Measurements from ENCODE around the gene MX1. TPM values are rescaled to one million over a fixed set of nuclear protein-coding genes. Genes with fewer than 3 reads are reported as not detected.

Gene MX1, protein sequence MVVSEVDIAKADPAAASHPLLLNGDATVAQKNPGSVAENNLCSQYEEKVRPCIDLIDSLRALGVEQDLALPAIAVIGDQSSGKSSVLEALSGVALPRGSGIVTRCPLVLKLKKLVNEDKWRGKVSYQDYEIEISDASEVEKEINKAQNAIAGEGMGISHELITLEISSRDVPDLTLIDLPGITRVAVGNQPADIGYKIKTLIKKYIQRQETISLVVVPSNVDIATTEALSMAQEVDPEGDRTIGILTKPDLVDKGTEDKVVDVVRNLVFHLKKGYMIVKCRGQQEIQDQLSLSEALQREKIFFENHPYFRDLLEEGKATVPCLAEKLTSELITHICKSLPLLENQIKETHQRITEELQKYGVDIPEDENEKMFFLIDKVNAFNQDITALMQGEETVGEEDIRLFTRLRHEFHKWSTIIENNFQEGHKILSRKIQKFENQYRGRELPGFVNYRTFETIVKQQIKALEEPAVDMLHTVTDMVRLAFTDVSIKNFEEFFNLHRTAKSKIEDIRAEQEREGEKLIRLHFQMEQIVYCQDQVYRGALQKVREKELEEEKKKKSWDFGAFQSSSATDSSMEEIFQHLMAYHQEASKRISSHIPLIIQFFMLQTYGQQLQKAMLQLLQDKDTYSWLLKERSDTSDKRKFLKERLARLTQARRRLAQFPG
- total RNA-seq, result 6.6 TPM

DNA sequence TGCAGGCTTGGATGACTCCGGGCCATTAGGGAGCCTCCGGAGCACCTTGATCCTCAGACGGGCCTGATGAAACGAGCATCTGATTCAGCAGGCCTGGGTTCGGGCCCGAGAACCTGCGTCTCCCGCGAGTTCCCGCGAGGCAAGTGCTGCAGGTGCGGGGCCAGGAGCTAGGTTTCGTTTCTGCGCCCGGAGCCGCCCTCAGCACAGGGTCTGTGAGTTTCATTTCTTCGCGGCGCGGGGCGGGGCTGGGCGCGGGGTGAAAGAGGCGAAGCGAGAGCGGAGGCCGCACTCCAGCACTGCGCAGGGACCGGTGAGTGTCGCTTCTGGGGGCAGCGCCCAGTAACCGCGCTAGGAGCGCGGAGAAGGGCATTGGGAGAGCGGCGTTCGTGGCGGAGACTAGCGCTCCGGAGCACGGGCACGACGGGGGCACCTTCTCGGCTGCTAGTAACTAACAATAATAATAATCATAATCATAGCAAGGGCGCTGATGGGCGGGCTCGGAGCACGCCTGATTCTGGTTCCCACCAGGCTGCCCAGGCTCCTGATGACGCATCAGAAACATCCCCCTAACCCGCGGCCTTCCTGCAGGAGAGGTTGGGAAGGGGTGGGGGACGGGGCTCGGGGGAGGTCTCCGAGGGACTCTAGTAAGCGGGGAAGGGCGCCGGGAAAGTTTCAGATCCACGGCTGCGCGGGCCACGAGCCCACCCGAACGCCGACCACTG is at the start of gene MX1:
Gene MX1 (plus strand): TSS at position 286 of the 722 bp plus-strand sequence. CDS start 5,832 bp downstream, outside the sequence.

DNA sequence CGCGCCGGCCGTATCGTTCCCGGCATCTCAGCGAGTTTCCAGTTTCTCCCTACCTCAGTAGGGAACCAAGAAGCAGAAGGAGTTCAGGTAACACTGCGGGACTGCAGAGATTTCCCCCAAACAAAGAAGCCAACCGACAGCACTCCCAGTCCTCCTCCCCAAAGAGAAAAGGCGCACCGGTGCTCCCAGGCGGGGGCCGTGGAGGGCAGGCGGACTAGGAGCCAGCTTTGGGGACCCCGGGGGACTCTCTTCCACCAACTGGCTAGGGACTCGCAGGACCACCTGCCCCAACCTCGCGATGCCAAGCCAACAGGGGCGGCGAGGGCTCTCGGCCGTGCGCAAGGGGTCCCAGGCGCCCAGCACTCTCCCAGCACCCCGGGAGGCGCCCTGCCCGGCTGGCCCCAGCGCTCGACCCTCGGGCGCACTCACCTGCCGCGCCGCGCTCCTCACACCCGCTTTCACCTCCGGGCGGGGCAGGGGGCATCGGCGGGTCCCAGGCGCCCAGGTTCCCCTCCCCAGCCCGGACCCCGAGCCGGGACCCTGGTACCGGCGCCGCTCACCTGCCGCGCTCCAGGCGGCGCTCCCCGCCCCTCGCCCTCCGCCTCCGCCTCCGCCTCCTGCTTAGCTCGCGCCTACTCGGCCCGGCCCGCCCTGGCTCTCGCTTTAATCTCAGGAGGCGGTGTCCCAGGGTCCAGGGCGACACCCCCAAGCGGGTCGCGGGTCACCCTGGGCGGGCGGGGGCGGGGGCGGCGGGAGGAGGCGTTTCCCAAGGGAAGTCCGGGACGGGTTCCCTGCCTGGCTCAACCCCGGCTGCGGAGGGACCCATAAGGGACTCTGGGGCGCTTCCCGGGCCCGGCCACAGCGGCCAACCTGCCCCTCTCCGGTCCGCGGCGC is 81.7 kb downstream of the MX1 start, which contains the start of gene TMPRSS2:
Gene TMPRSS2 (minus strand): TSS at position 638 of the 894 bp plus-strand sequence. CDS start 10,025 bp downstream, outside the sequence.

Other genes with a start within 250 kb of the MX1 start
- not detected for gene FAM3B, start 109.4 kb upstream of the MX1 start, total RNA-seq
- gene MX2, start 64.2 kb upstream of the MX1 start, total RNA-seq, result 0.31 TPM
- gene TMPRSS2, start 81.9 kb downstream of the MX1 start, total RNA-seq, result not detected